ENCODE measurements around the gene EHD1. TPM values are rescaled to one million over a fixed set of nuclear protein-coding genes. Genes with fewer than 3 reads are reported as not detected.

Gene EHD1
- total RNA-seq, 3 donors from 2014 or later, result 26.9 to 45.4 (median 31.2) TPM

- Histone ChIP-seq H3K9me3 (no peaks in the 10 kb centered on the region), H3K4me3 (peak overlapping the region in 2 of 3 donors; percentile 32 to 57), H3K27me3 (no peaks in the 10 kb centered on the region), H3K4me1 (peaks cover 0 to 4% of the 10 kb centered on the region in 2 donors), H3K36me3 (no peaks in the 10 kb centered on the region), H3K27ac (peak overlapping the region; percentile 50 to 60)
- TF ChIP-seq POLR2AphosphoS5 (IDR thresholded peaks at IDR 0.05) (no peak), POLR2A (IDR thresholded peaks at IDR 0.05) (no peak), CTCF (IDR thresholded peaks at IDR 0.05) (no peak)
- intact Hi-C loops (cut with DNase I; ENCODE audit: low total_unique reads), result no loop called here
- DNase-seq (ENCODE audit: low spot score in 2 of 2), result no peak
These were observed 8.9 kb upstream of the EHD1 start for GRCh38 chr11:64887234-64887756.

GRCh38 chr11:64885367-64886286 lies 7.2 kb upstream of the EHD1 start:
- Histone ChIP-seq H3K27ac (no peak overlapping the region), H3K9me3 (no peaks in the 10 kb centered on the region), H3K27me3 (no peaks in the 10 kb centered on the region), H3K4me1 (peaks cover 0 to 4% of the 10 kb centered on the region in 2 donors), H3K36me3 (no peaks in the 10 kb centered on the region), H3K4me3 (no peak overlapping the region)
- intact Hi-C loops (cut with DNase I; ENCODE audit: low total_unique reads), result no loop called here
- no peak for TF ChIP-seq CTCF (IDR thresholded peaks at IDR 0.05)
- DNase-seq (ENCODE audit: low spot score in 2 of 2), result no peak

GRCh38 chr11:64884019-64884418 lies 5.6 kb upstream of the EHD1 start:
- Histone ChIP-seq H3K4me3 (no peak overlapping the region), H3K36me3 (no peaks in the 10 kb centered on the region), H3K27me3 (no peaks in the 10 kb centered on the region), H3K9me3 (no peaks in the 10 kb centered on the region), H3K4me1 (peaks cover 0 to 10% of the 10 kb centered on the region in 2 donors), H3K27ac (no peak overlapping the region)
- intact Hi-C loops (cut with DNase I; ENCODE audit: low total_unique reads), result no loop called here
- no peak for DNase-seq (ENCODE audit: low spot score in 2 of 2)
- TF ChIP-seq POLR2A (IDR thresholded peaks at IDR 0.05) (no peak), POLR2AphosphoS5 (IDR thresholded peaks at IDR 0.05) (no peak), CTCF (IDR thresholded peaks at IDR 0.05) (no peak)

GRCh38 chr11:64883575-64883974 lies 5.2 kb upstream of the EHD1 start:
- no peak overlapping the region for H3K4me3 ChIP-seq
- no peak for DNase-seq (ENCODE audit: low spot score in 2 of 2)
- no peaks in the 10 kb centered on the region for H3K9me3 ChIP-seq
- peaks cover 0 to 10% of the 10 kb centered on the region in 2 donors for H3K4me1 ChIP-seq
- no peaks in the 10 kb centered on the region for H3K36me3 ChIP-seq
- H3K27ac ChIP-seq, result no peak overlapping the region
- intact Hi-C loops (cut with DNase I; ENCODE audit: low total_unique reads), result no loop called here
- H3K27me3 ChIP-seq, result no peaks in the 10 kb centered on the region
- TF ChIP-seq CTCF (IDR thresholded peaks at IDR 0.05) (no peak), POLR2A (IDR thresholded peaks at IDR 0.05) (no peak), POLR2AphosphoS5 (IDR thresholded peaks at IDR 0.05) (no peak)

- no peak overlapping the region for H3K4me3 ChIP-seq
- H3K27ac ChIP-seq, result no peak overlapping the region
- H3K27me3 ChIP-seq, result no peaks in the 10 kb centered on the region
- H3K36me3 ChIP-seq, result no peaks in the 10 kb centered on the region
- intact Hi-C loops (cut with DNase I; ENCODE audit: low total_unique reads), result no loop called here
- peaks cover 4 to 6% of the 10 kb centered on the region in 2 donors for H3K4me1 ChIP-seq
- TF ChIP-seq POLR2AphosphoS5 (IDR thresholded peaks at IDR 0.05) (no peak), POLR2A (IDR thresholded peaks at IDR 0.05) (no peak), CTCF (IDR thresholded peaks at IDR 0.05) (no peak)
- H3K9me3 ChIP-seq, result no peaks in the 10 kb centered on the region
- DNase-seq (ENCODE audit: low spot score in 2 of 2), result no peak
These were observed 3.8 kb upstream of the EHD1 start for GRCh38 chr11:64882243-64882642.

Data from breast epithelium (tissue), 4 donors.